GM19397 (cell line): ENCODE data around the gene RIOX2.

ENCODE experiments used
- ATAC-seq: cut with Tn5 transposase; IDR thresholded peaks from one replicate; pipeline ENCODE4 v1.9.1; 2021; ENCODE audit warnings: mild to moderate bottlenecking, moderate library complexity; ENCODE audit not compliant: unreplicated experiment

RIOX2 gene

DNA sequence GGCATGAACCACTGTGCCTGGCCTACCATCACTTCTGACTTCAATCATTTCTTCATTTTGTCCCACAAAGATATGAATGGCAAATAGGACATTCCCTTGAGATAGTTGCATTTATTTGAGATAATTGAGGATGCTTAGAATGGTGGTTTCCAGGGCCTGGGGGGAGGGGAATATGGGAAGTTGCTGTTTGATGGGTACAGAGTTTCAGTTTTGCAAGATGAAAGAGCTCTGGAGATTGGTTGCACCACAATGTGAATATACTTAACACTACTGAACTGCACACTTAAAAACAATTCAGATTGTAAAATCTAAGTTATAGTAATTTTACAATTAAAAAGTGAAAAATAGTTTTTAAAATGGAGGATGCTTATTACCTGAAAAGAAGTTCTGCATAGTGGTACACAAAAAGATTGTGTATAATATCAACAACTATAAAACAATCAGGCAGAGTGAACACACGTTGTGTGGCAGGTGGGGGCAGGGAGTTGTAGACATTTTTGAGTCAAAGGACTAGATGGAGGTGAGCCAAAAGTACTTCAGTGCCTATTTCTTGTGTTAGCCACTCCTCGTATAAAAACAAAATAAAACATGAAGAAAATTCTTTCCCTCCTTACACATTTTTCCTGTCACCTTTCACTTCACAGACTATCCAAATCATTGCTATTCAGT lies 18.5 kb upstream of the RIOX2 start:
- no peak for ATAC-seq

DNA sequence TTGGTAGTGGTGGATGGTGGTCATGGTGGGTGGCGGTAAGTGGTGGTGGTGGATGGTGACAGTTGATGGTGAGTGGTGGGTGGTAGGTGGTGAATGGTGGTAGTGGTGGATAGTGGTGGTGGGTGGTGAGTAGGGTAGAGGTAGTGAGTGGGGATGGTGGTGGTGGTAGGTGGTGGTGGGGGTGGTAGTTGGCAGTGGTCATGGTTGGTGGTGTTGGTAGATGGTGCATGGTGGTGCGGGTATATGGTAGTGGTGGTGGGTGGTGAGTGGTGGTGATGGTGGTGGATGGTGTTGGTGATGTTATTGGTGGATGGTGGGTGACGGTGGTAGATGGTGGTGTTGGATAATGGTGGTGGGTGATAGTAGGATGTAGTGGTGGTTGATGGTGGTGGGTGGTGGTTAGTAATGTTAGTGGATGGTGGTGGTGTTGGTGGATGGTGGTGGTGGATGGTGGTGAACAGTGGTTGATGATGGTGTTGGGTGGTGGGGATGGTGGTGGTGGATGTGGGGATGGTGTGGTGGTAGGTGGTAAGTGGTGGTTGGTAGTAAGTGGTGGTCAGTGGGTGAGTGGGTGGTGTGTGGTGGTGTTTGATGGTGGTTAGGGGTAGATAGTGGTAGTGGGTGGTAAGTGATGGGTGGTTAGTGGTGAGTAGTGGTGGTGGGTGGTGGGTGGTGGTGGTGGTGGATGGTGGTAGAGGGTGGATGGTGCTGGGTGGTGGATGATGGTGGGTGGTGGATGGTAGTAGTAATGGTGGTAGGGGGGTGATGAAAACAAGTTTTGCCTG lies 16.7 kb upstream of the RIOX2 start:
- no peak for ATAC-seq

DNA sequence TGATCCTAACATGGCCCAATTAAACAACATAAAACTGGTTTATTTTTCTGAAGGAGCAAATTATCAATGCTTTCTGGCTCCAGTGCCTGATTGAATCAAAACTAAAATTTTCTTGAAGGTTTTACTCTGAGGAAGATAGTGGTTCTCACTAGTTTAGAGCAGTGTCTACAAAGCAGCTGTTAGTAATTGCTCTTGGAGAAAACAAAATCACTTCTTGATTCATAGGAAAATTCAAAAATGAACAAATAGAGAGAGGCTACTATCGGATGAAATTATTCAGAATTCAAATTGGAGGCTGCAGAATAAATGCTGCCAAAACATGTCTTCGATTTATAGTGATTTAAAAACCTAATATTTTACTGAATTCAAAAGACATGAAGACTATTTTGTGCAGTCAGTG lies 15.1 kb upstream of the RIOX2 start:
- no peak for ATAC-seq

DNA sequence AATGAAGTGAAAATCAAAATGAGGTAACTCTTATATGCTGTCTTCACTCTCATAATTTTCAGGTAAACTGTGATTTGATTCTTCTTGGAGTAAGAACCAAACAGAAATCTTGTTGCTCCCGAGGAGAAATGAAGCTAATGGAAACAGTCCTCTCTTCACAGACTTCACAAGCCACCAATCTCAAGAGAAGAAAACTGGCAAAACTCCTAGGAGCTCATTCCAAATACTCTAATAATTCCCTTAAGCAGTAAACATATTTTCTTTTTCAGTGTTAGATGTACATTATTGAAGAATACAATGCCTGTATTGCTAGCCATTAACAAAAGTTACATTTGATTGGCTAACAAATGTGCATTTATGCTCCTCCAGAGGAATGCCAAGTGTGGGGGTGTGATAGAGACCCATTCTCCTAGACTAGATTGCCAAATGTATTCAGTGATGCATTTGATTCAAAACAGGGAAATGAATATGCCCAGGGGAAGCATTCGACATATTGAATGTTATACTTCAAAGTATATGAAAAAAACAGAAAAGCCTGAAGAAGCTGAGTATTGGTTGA lies 11.8 kb upstream of the RIOX2 start:
- ATAC-seq = no peak

DNA sequence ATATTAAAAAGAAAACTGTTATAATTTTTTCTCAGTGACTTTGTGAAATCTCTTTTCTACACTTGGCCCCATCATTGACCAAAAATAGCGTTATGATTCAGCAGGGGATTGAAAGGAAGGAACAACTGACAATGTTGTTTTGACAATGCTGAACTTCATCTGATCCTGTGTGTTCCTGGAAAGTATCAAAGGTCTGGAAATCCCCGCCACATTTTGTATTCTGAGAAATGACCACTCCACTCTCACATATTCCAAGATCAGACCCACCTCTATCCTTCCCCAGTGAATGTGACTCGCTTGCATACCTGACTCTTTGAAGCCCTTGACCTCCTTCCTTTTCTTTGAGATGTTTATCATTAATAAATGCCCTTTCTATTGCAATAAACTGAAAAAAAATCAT lies 9.7 kb upstream of the RIOX2 start:
- no peak for ATAC-seq

DNA sequence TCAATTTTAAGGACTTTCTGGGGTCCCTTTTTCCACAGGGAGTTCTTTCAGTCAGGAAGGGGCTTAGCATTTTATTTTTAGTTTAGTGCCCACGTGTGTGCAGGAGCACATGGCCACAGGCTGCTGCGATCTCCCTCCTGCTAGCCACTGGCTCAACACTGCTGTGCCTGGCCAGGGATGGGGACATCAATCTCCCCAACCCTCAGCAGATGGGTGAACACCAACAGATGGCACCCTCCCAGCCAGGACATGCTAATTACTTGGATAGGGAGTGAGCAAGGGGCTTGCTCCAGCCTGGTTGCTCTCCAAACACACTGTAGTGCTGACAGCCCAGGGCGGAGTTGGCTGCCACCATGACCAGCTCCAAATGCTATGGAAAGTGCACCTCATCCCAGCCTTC lies 7.4 kb upstream of the RIOX2 start:
- ATAC-seq = no peak

DNA sequence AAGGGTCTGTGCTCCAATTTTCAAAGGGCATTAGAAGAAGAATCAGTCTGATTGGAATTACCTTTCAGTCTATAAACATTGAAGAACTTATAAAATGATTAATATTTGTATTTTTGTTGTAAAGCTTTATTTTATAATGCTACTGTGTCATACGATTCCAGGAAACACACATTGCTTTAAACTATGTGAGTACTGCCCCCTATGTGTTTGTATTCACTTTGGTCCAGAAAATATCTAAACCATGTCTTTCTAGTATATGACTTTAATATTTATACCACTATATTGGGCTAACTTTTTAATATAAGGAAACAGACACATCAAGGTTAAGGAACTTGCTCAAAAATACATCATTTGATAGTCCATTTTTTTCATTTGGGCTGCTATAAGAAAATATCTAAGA lies 3.2 kb upstream of the RIOX2 start:
- no peak for ATAC-seq

DNA sequence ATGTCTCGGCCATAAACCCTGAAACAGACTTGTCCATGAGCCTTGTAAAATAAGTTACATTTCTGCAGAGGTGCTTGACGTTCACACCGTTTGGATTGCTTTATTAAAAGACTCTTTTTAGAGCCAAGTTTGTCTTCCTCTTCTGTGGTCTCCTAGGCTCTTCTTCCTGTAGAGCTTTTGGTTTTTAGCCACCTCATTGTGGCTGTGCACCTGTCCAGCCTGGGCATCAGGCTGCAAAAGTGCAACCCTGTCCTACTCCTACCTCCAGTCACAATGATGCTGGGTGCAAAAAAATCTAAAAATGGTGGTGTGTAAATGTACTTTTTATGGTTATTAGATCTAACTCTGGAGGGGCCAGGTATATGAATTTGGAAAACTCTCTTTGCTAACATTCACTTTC lies 2.8 kb upstream of the RIOX2 start:
- no peak for ATAC-seq

DNA sequence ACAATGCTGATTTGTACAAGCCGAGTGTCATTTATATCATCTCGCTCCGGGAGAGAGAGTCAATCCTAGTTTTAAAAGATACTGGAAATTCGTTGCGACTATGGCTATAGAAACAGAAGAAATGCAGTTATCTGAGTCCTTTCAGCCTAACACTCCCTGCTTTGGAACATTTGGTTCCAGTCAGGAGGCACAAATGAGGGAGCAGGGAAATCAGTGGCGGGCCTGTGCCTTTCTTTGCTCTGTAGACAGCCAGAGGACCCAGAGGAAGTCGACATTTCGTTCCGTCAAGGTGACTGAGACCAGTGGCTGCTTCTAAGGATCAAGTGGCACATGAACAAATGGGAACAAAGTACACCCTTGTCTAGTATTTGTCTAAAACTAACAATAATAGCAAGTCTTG lies 745 bp upstream of the RIOX2 start:
- ATAC-seq = no peak

DNA sequence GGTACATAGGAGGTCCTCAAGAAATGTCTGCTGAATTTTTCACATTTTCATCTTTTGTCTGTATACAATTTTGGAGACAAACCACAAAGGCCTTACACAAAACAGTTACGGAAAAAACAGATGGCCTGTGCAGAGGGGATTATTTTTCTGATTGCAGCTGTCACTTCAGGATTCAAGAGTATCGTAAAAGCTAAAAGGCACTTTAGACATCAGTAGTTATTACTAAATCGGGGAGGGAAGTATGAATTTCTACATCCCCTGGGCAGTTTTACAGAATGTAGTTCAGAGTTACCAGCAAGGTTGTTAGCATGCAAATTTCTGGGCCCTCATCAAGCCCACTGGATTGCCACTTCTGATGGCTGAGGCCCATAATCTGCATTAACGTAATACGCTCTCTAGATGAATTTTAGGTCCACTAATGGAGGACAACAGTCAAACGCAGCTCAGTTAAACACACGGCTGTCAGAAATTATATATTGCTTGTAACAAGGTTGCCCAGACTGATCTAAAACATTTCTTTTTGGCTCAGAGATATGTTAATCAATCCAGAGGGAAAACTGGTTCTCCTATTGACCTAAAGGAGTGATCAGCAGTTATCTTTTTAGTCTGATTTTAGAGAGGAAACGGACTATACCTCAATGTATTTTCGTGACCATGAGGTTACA lies 1.1 kb downstream of the RIOX2 start:
- no peak for ATAC-seq

DNA sequence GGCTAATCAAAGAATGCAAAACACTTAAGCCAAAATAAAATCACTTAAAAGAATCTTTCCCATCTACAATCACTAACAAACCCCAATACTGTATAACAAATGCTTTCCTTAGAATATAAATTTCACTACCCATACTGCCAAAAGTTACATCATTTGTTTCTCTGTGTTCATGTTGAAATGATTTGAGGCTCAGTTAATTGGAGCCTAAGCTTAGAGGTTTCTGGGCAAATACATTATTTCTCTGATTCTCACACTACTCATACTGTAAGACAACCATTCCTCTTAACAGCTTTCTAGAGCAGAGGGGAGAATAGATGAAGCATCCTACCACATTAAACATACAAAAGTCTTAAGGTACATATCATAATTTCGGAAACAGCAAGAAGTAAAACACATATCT lies 2.1 kb downstream of the RIOX2 start:
- no peak for ATAC-seq

DNA sequence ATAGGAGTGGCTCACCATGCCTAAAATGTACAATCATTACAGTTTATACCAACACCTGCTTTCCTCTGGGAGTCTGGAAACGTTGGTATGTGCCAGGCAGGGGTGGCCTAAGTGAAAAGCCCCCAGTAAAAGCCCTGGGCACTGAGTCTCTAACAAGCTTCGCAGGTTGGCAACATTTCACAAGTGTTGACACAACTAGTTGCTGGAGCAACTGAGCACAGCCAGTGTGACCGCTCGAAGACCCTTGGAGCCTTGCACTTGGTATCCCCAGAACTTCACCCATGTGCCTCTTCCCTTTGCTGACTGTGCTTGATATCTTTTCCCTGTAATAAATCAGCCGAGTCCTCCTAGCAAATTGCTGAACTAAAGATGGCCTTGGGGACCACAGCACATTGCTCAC lies 2.7 kb downstream of the RIOX2 start:
- ATAC-seq = no peak

DNA sequence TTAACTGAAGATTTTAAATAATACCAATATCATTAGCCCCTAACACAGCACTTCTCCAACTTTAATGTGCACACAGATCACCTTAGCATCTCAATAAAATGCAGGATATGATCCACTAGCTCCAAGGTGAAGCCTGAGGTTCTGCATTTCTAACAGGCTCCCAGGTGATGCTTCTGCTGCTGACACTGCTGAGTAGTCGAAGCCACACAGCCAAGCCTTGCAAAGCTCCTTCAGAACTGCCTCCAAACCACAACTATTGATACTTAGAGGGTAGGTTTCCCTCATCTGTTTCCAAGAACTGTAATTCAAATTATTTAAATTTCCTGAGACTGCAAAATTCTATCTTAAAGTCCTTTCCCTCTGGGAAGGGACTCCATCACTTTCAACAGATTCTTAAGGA lies 3.9 kb downstream of the RIOX2 start:
- no peak for ATAC-seq

DNA sequence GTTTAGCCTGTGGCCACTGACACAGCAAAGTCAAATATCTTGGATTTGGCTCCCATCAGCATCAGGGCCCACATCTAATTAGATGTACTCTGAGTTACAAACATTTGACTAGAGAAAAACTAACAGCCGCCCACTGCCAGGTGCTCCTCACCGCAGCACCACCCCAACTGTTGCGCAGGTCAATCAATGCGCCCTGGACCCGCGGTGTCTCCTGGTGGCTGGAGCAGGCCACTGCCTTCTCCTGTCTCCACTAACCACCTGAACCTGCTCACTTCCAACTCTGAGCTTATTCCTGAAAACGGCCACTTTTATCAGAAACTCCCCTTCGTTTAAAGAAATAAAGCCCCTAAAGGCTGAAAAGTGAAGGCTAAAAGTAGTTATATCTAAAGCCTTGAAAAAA lies 4.3 kb downstream of the RIOX2 start:
- ATAC-seq = no peak

DNA sequence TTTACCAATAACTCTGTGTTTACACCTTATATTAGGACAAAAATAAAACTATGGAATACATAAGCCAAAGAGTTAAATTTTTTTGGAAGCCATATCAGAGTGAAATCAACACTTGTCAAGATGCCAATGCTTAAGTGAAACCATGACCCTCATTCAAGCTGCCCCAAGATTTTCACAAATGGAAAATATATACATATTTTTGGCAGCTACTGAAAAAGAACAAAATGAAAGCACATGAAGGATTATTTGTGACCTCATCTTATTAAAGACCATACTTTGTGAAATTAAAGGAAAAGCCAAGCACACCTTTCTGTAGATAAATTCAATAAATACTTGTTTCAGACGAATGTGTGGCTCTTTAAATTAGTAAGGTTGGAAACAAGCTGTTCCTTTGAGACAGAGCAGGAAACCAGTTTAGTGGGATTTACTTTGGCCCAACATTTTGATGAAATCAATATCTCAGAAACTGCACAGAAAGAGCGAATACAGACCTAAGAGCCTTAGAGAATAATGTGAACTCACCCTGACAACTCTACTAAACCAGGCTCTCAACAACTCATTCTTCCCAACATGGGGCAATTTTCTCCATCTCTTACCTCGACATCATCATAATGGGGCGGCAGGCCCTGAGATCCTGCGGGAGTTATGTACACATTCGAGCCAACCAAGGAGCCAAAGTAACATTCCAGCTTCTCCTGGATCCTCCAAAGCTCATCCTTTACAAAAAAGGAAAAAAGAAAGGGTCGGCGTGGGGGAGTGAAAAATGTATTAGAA lies 11.1 kb downstream of the RIOX2 start:
- no peak for ATAC-seq

DNA sequence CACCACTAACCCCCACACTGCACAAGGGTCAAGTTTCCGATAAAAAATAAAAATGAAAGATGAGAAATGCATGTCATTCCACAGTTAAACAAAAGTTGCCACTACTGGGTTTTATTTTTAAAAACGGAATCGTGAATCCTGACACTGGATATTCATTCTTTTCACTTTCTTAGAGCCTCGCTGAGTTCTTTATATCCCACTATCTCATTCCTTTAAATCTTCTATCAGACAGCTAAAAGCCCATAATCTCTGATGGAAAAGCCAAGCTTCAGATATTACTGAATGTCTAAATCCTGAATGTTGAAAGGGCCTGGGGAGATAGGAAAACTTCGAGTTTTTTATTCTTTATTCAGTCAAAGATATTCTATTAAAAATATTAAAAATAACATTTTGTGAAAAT lies 11.7 kb downstream of the RIOX2 start:
- no peak for ATAC-seq

DNA sequence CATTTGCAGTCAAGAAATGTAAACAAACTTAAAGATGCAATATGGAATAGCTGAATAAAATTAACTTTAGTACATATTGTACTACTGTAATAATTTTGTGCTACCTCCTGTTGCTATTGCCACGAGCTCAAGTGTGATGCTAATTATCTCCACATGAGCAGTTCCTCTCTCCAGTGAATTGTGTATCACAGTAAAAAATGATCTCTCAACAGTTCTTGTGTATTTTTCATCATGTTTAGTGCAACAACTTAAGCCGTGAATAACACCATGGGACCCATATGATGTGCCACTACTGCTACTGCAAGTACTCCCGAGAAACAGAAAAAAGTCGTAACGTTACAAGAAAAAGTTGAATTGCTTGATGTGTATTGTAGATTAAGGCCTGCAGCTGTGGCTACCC lies 12.4 kb downstream of the RIOX2 start:
- no peak for ATAC-seq

DNA sequence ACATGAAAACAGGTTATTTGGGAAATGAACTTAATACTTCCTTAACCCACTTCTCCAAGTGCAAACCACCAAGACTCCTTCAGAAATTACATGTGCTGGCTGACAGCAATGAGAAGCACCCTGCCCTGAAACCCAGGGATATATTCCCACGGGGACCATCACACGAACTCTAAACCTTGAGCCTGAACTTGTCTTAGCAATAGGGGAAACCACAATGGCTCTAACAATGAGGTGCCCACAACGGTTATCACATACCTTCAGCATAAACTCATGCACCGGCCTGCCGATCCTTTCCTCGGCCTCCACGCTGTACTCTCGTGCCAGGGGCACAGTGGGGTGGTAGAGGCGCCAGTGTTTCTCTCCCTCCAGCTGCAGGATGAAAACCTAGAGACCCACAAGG lies 13.4 kb downstream of the RIOX2 start:
- no peak for ATAC-seq

DNA sequence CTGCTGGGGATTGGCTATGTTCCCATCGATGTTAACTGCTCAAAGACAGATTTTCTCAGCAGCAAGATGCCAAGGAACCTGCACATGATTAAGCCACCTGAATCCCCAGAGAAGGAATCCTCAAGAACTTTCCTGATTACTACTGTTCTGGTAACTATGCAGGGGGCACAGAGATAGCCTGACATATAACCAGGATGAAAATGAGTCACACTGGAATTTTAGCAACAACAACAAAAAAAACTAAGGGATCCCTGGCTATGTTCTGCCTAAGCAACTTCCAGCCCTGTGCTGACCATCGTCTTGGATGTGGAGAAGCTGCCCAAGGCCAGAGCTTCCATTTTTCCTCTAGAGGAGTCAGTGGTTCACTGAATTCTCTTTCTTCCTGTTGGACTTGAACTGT lies 13.8 kb downstream of the RIOX2 start:
- ATAC-seq = no peak

DNA sequence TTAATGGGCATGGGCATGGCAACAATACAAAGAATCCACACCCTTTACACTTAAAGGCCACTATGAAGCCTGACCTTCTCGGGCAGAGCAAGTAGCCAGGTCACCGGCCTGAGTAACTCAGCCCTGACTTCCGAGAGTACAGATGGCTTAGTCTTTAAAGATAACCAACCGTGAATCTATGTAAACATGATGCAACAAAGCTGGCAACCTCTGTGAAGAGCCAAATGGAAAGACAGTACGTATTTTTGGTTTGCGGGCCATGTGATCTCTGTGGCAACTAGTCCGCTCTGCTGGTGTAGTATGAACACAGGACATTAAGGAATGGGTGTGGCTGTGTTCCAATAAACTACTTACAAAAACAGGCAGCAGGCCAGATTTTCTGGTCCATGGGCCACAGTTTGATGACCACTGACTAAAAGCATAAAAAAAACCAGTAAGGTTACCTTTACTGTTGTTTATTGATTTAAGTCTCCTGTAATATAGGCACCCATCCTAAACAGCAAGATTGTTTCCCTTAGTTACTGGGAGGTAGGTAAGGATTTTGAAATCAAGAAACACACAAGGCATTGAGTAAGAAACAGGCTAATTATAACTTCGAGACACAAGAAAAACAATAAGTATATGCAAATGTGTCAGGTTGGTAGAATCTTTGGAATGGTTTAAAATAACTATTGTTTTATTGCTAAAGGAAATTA lies 14.5 kb downstream of the RIOX2 start:
- ATAC-seq = no peak

DNA sequence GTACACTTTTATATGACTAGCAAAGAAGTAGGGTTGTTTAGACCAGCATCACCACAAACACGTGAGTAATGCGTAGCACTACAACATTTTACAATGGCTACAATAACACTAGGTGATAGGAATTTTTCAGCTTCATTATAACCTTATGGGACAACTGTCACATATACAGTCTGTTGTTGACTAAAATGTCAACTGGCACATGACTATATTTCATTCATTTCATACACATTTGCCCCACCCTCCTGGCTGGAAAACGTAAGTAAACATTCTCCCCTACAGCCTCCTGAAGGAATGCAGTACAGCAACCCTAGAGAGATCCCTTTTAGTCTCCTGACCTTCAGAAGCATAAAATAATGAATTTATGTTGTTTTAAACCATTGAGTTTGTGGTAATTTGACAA lies 16.2 kb downstream of the RIOX2 start:
- no peak for ATAC-seq
